GM12878 (cell line): ENCODE results near the gene SMC5. TPM values are rescaled to one million over a fixed set of nuclear protein-coding genes. Genes with fewer than 3 reads are reported as not detected.

ENCODE experiments used
- ATF2 ChIP-seq: IDR thresholded peaks from 2 replicates; pipeline ENCODE4 v1.6.1; 2012; ENCODE audit warnings: low read length, inconsistent platforms
- ATF7 ChIP-seq: fragments of 450-650 bp; IDR thresholded peaks from 2 replicates; pipeline ENCODE4 v1.6.1; 2016; ENCODE audit warnings: low read depth, mild to moderate bottlenecking
- BACH1 ChIP-seq: fragments of 450-650 bp; IDR thresholded peaks from 2 replicates; pipeline ENCODE4 v1.6.1; 2017; ENCODE audit warnings: mild to moderate bottlenecking, borderline replicate concordance
- ELK1 ChIP-seq: IDR thresholded peaks from 2 replicates; pipeline ENCODE4 v1.6.1; 2012; ENCODE audit warnings: low read depth, low read length, improper control_type of control experiment
- ESRRA ChIP-seq: IDR thresholded peaks from 2 replicates; pipeline ENCODE4 v1.6.1; 2012; ENCODE audit warnings: mild to moderate bottlenecking, low read length, improper control_type of control experiment
- HDAC2 ChIP-seq: fragments of 200-600 bp; sonication (generic); IDR thresholded peaks from 2 replicates; pipeline ENCODE4 v1.6.1; 2017
- IRF4 ChIP-seq: IDR thresholded peaks from 2 replicates; pipeline ENCODE4 v1.6.1; 2011; ENCODE audit warnings: low read depth, low read length
- NR2C1 ChIP-seq: fragments of 450-650 bp; IDR thresholded peaks from 2 replicates; pipeline ENCODE4 v1.6.1; 2017; ENCODE audit warnings: antibody characterized with exemption, mild to moderate bottlenecking, moderate library complexity
- PAX5 ChIP-seq: IDR thresholded peaks from 2 replicates; pipeline ENCODE4 v1.6.1; 2011; ENCODE audit warnings: low read depth, low read length, borderline replicate concordance
- RELB ChIP-seq: fragments of 450-650 bp; IDR thresholded peaks from 2 replicates; pipeline ENCODE4 v1.6.1; 2017; ENCODE audit warnings: low read depth, mild to moderate bottlenecking, moderate library complexity
- REST ChIP-seq: IDR thresholded peaks from 2 replicates; pipeline ENCODE4 v1.6.1; 2012; ENCODE audit warnings: mild to moderate bottlenecking, low read depth, low read length
- SMAD5 ChIP-seq: IDR thresholded peaks from 2 replicates; pipeline ENCODE4 v1.6.1; 2016; ENCODE audit warnings: antibody characterized with exemption, low read depth
- SMARCA5 ChIP-seq: fragments of 450-650 bp; IDR thresholded peaks from 2 replicates; pipeline ENCODE4 v1.6.1; 2017; ENCODE audit warnings: mild to moderate bottlenecking
- SUPT20H ChIP-seq: IDR thresholded peaks from 2 replicates; pipeline ENCODE4 v1.6.1; 2011; ENCODE audit warnings: low read depth, mild to moderate bottlenecking, low read length, moderate library complexity, borderline replicate concordance; ENCODE audit not compliant: control insufficient read depth
- TCF3 ChIP-seq: IDR thresholded peaks from 2 replicates; pipeline ENCODE4 v1.6.1; 2012; ENCODE audit warnings: low read depth, mild to moderate bottlenecking, low read length, borderline replicate concordance; ENCODE audit not compliant: insufficient read depth
- YY1 ChIP-seq: IDR thresholded peaks from 2 replicates; pipeline ENCODE4 v1.6.1; 2011; ENCODE audit warnings: low read depth, mild to moderate bottlenecking, low read length
- polyA plus RNA-seq, 11 experiments: library from polyadenylated mRNA; depleted of rRNA in 4 of 11; unstranded in 6 of 11; stranded (reverse) in 5 of 11; fragments of >200 nt; fragmentation: Nextera tagmentation in 4 of 11; fragmentation: Illumina TruSeq in 1 of 11; extraction: Ambion mirVana in 4 of 11; extraction: Trizol in 1 of 11; gene quantifications; 1 replicate in 1 of 11; 2 replicates in 10 of 11; pipeline versions ENCODE4 v1.2.1 to v1.2.3, GENCODE V29; 2011 to 2016; ENCODE audit warnings: inconsistent platforms in 2 of 11, missing spikeins in 2 of 11, low read depth in 1 of 11
- total RNA-seq, 4 experiments: library from RNA; depleted of rRNA in 3 of 4; stranded (reverse); fragments of >200 nt in 3 of 4; fragmentation: Illumina TruSeq in 1 of 4; extraction: Trizol in 1 of 4; gene quantifications; 2 replicates each; pipeline versions ENCODE4 v1.2.1 to v1.2.3, GENCODE V29; 2013 to 2021
- TF ChIP-seq, protein P1 (sequence below): fragments of 450-650 bp; IDR thresholded peaks from 2 replicates; pipeline ENCODE4 v1.6.1; 2017; ENCODE audit warnings: mild to moderate bottlenecking, moderate library complexity

The SMC5 gene
- total and polyA plus RNA-seq, 10 of the 15 experiments (the other 5 are each of a cell fraction or from before 2014, with no cell fraction given), result 6.5 to 47.1 (median 22.9) TPM

DNA sequence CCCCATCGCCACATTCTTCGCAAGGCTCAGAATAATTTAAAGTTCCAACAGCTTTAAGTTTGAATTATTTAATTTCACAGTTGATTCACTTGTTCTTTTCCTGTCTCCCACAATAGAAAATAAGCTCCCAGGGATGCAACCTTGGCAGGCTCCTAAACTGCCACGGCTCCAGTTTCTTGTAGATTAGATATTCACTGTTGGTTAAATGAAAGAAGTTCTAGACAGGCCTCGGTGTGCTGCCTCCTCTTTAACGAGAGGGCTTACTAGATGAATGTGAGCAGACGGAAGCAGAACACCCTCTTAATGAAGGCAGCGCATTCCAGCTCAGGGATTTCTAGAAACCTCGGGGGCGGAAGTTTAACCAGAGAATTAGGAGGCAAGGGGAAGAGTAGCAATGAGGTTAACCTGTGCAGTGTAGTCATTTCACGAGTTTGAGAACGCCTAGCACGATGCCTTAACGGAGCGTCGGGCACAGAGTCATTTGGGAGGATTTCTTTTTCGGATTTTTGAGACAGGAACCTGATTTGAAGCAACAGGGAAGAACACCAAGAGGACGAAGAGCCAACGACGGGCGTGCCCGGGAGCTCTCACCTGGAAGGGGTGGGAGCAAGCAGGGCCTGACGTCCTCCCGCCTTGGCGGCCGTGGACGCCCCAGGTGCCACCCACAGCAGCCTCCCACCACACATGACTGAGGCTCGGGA is 637 bp upstream of the SMC5 start (continued):
- TF ChIP-seq REST (no peak), IRF4 (peak; percentile 72; the same call in 1 of the 2 replicates), NR2C1 (no peak), PAX5 (peak; percentile 47; the same call in 1 of the 2 replicates), YY1 (no peak), TCF3 (no peak), SMAD5 (no peak), ATF2 (no peak), ATF7 (no peak), RELB (no peak), BACH1 (no peak), SUPT20H (no peak), SMARCA5 (no peak), ELK1 (no peak), ESRRA (no peak), HDAC2 (no peak)
- TF ChIP-seq, protein P1, sequence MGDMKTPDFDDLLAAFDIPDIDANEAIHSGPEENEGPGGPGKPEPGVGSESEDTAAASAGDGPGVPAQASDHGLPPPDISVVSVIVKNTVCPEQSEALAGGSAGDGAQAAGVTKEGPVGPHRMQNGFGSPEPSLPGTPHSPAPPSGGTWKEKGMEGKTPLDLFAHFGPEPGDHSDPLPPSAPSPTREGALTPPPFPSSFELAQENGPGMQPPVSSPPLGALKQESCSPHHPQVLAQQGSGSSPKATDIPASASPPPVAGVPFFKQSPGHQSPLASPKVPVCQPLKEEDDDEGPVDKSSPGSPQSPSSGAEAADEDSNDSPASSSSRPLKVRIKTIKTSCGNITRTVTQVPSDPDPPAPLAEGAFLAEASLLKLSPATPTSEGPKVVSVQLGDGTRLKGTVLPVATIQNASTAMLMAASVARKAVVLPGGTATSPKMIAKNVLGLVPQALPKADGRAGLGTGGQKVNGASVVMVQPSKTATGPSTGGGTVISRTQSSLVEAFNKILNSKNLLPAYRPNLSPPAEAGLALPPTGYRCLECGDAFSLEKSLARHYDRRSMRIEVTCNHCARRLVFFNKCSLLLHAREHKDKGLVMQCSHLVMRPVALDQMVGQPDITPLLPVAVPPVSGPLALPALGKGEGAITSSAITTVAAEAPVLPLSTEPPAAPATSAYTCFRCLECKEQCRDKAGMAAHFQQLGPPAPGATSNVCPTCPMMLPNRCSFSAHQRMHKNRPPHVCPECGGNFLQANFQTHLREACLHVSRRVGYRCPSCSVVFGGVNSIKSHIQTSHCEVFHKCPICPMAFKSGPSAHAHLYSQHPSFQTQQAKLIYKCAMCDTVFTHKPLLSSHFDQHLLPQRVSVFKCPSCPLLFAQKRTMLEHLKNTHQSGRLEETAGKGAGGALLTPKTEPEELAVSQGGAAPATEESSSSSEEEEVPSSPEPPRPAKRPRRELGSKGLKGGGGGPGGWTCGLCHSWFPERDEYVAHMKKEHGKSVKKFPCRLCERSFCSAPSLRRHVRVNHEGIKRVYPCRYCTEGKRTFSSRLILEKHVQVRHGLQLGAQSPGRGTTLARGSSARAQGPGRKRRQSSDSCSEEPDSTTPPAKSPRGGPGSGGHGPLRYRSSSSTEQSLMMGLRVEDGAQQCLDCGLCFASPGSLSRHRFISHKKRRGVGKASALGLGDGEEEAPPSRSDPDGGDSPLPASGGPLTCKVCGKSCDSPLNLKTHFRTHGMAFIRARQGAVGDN, result no peak
